SKM-1 treated with dmso at 0.1 percent for 144 hours (cell line): ENCODE results near the gene PNKD.
"Not testable (repeated sequence)": the region's sequence is repeated elsewhere in the genome, so short reads cannot be mapped to it uniquely, and the experiment has no call there.

ENCODE experiments used
- DNase-seq: peaks from one replicate; lab custom pipeline; 2025; ENCODE audit not compliant: unreplicated experiment; lab: John Stamatoyannopoulos, UW

PNKD gene

DNA sequence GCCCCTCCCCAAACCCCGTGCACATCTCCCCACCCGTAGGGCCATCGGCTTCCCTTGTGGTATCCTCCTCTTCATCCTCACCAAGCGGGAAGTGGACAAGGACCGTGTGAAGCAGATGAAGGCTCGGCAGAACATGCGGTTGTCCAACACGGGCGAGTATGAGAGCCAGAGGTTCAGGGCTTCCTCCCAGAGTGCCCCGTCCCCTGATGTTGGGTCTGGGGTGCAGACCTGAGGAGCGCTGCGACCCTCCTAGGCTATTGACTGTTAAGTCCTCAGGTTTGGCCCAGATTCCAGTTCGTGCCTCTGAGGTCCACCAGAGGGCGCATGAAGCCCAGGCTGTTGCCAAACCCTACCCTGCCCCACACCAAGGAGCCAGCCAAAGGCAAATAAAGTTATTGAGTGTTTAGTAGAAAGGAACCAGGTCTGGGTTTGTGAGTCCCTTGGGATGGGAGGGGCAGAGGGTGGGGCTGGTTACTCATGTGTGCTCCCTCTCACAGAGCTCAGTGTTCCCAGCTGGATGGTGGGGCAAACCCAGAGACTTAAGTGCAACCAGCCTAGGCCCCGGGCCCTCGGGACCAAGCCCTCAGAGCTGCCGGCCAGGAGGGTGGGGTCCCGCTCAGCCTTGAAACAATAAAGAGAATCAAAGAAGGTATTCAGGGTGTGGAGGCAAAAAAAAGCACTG is 2.4 kb downstream of the PNKD start:
- DNase-seq: peak; percentile 68

DNA sequence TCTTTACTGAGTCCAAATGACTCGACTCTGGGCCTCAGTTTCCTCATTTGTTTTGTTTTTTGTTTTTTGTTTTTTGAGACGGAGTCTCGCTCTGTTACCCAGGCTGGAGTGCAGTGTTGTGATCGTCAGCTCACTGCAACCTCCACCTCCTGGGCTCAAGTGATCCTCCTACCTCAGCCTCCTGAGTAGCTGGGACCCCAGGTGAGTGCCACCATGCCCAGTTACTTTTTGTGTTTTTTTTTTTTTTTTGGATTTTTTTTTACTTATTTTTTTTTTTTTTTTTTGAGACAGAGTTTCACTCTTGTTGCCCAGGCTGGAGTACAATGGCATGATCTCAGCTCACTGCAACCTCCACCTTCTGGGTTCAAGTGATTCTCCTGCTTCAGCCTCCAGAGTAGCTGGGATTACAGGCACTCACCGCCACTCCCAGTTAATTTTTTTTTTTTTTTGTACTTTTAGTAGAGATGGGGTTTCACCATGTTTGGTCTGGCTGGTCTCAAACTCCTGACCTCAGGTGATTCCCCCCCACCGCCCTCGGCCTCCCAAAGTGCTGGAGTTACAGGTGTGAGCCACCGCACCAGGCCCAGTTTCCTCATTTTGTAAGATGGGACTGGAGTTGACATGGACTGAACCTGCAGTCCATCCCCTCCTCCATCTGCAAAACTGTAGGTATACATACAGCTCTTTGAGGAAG is 3.0 kb downstream of the PNKD start:
- not testable (repeated sequence) for DNase-seq

DNA sequence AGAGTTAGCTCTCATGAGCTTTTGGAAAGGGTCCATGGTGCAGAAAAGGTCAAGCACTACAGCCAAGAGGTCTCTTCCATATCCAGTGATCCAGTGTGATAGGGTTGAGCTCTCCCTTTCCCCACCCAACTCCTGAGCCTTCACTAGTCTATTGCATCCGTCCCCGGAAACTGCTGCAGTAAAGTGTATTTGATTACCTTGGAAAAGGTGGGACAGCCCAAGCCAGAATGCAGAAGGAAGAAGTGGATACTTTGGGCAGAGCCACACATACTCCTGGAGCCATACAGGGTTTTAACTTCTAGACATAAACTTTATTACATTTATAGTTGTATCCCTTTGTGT is 3.6 kb downstream of the PNKD start:
- DNase-seq: no peak

DNA sequence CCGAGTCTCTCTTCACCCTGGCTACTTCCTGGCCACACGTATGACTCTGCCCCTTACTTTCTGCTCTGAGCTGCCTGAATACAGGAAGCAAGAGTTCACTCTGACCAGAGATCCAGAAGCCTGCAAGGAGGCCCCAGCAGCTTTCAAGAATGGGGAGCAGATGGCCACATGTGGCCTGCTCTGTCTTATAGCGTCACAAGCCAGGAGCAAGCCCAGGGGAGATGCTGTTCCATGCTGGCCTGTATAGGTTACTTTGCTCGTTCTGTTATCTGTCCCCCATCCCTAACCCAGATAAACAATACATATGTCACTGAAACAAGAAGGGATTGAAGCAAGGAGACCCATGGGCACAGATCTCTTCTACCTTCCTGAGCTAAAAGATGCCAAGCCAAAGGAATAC is 4.3 kb downstream of the PNKD start:
- no peak for DNase-seq

DNA sequence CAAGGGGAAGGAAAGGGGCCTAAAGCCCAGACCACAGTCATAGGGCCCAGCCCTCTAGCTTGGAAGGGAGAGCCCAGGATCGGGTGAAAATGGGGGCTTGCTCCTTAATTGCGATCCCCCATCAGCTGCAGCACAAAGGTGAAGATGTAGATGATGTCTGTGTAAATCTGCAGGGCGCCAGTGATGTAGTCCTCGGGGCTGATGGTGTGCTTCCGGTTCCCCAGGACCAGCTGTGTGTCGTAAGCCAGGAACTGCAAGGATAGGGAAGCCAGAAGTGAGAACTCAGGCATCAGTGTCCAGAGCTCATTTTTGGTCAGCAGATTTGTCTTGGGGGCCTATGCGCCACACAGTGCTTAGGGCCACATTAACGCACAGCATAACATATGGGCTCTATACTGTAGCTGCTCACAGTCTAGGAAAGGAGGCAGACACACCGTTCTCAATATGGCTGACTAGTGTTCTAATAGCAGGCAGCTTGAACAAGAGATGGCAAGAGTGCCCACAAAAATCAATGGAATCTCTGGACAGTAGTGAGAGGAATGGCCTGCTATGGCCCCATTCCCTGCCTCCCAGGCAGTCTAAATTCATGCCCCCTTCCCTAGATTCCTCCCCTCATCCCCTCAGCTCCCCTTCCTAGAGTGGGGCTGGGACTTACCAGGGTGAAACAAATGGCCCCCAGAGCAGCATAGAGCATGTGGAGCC is 5.2 kb downstream of the PNKD start:
- no peak for DNase-seq

DNA sequence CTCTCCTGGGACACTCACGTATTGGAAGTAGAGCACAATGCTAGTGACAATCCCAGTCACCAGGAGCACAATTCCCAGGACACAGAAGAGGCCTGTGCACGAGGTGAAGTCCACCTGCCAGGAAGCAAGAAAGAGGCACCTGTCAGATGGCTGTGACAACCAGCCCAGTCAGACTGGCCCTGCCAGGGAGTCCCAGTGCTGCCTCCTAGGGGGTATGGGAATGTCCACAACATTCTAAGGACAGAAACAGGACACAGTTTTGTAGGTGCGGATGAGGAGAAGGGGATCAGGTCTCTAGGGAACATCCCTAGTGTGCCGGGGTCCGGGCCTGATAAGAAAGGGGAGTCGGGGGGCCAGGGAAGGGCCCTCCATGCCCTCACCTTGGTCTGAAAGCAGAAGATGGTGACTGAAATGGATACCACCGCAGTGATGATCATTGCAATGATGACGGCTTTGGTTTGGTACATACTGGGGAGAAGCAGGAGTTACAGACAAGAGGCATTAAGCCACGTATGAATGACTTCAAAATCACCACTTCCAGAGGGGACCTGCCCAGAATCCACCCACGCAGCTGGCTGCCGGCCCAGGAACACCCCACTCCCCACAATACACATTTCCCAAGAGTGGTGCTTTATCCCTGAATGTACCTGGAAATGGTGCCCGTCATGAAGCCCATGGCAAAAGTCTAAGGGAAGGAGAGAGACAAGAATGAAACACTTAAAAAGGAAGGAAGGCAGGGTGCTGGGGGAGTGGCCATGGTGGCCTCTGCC is 6.9 kb downstream of the PNKD start:
- no peak for DNase-seq

DNA sequence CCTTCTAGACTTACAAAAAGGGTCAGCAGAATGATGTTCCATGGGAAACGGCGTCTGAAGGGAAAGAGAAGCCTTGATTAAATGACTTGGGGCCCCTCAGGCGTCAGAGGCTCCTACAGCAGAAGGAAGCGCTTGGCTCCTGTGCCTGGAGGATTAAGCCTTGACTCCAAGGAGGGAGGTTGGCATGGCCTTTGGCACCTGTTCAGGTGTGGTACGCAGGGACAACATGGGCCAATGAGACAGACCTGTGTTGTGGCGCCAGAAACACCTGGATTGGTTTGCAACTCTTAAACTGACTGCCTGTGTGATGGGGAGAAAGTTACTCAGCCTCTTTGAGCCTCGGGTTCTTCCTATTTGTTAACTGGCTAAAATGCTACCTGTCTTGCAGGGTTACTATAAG is 7.6 kb downstream of the PNKD start:
- no peak for DNase-seq

DNA sequence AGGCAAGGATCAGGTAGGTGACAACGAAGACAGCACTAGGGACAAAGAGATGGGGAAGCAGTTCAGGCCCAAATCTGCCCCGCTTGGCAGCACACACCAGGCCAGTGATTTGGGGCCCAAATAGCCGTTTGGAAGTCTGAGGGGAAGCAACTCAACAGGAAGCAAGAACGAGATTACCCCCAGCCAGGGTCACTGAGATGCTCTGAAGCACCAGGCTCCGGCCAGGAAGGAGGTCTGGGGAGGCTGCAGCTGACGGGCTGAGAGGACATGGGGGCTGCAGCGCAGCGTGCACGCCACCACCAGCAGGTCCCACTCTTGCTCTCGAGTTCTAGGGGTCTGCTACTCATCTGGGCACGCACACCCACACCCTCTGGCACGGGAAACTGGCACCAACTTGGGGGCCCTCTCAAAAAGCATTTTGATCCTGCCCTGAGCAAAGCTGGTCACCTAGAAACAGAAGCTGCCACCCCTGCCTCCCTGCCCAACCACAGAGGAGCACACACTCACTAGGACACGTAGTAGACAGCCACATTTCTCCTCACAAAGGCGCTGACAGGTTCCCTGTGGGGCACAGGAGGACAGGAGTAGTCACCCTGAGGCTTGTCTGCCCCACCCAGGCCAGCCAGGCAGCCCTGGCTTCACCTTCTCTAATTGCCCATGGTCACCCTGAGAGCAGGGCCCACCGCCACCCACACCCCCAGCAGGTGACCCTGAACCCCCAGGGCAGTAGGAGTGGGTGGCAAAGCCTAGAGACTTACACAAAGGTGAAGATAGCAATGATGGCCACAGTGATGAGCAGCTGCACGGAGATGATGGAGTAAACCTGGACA is 8.4 kb downstream of the PNKD start:
- DNase-seq: no peak

DNA sequence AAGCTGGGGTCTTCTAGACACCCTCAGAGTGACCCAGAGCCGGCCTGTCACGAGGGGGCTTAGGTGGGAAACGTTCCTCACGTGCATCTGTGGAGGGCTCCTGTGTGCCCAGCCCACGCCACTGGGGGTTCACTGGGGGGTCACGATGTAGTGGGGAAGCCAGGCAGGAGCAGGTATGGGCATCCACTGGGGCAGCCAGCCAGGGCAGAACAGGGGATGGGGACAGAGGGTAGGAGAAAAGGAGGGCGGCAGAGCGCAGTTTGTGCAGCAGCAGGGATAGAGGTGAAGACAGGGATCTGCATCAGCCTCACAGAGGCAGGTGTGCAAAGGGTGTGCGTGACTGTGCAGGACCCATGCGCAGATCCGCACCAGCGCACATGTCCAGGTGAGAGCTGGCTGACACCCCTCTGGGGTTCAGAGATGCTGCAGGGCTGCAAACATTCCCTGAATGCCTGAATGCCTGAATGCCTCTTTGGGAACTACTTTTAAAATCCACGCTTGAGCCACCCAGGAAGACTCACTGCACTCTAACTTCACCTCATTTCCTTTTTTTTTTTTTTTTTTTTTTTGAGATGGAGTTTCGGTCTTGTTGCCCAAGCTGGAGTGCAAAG is 10.0 kb downstream of the PNKD start:
- no peak for DNase-seq

DNA sequence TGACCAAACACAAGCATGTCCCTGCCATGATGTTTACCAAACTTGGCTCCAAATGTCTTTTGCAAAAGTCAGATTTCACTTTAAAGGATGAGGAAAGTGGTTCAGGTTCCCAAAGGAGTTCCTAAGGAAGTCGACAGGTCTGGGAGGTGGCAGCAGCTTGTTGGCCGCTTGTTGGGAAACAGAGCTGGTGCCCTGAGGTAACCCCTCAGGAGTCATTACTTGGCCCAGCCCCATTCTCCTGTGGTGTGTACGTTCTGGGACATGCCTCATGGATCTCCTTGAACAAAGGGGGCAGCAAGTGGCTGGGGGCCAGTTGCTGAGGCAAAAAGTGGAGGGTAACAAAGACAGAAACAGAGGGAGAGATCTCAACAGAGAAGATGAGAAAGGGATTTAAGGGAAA is 11.1 kb downstream of the PNKD start:
- DNase-seq: no peak

DNA sequence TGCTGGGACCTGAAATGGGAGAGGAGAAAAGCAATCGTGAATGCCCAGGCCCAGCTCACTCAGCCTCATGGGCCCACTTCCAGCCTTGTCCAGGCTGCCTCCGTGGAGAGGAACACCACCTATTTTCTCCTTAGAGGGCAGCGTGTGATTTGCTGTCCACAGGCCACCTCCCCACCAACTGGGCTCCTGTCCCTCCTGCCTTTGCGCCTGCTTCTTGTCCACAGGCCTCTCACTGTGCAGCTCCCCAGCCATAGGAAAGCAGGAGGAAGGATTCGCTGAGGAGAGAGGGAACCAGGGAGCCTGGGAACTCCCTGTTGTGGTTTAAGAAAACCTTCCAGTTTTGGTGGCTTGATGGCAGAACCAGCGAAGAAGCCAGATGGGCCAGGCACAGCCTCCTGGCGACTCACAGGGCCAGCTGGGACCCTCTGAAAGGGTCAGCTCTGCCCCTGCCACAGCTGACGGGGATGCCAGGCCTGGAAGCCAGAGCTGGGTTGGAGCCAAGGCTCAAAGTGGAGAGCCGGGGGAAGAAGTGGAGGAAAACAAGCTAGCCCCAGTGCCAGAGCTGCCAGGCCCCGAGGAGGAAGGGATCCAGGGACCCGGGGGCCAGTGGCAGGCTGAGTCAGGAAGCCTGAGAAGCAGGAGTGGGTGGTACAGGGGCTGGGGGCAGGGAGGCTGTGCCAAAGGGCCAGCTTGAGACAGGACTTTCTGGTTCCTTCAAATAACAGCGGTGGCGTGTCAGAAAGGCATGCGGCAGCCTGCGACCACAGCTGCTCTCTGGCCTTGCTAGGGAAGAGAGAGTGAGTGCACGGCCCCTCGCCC is 12.1 kb downstream of the PNKD start:
- DNase-seq: no peak

DNA sequence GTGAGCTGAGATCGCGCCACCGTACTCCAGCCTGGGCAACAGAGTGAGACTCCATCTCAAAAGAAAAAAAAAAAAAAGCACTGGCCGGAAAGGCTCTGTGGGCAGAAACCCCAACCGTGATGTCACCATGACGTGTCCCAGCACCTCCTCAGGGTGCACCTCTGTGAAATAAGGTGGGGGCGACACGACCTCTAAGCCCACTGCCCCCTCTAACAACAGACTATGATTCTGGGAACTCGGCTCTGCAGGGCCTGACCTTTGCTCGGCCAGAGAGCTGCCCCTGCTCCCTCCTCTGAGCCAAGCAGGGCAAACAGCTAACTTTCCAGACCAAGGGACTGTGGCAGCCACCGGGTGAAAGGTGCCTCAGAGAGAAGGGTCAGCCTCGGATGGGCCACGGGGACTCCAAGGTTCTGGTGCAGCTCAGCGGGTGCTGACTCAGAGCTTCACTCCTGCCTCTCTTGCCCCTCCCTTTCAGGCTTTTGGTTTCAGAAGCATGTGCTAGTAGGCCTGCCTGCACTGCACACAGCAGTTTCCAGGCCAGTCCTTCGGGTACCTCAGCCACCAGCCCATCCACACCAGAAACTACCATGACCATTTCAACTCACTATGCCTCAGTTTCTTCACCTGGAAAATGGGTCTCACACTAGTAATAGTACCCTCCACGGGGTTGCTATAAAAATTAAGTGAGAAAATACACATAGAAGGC is 13.9 kb downstream of the PNKD start:
- DNase-seq: no peak

DNA sequence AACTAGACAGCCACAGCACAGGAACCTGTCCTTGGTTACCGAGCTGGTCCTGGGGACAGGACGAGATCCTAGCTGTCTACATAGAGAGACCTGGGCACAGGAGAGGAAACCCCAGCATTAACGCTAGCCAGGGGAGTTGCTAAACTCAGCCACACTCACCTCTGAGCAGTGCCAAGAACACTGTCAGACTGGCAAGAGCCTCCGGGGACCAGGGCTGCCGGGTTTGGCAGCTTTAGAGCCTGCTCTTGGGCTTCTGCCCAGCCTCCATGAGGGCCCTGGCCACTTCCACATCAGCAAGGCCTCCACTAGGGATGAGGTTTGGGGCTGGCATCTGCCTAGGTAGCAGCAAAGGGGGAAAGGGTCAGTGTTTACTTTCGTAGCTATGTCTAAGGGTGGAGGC is 15.3 kb downstream of the PNKD start:
- DNase-seq: no peak

DNA sequence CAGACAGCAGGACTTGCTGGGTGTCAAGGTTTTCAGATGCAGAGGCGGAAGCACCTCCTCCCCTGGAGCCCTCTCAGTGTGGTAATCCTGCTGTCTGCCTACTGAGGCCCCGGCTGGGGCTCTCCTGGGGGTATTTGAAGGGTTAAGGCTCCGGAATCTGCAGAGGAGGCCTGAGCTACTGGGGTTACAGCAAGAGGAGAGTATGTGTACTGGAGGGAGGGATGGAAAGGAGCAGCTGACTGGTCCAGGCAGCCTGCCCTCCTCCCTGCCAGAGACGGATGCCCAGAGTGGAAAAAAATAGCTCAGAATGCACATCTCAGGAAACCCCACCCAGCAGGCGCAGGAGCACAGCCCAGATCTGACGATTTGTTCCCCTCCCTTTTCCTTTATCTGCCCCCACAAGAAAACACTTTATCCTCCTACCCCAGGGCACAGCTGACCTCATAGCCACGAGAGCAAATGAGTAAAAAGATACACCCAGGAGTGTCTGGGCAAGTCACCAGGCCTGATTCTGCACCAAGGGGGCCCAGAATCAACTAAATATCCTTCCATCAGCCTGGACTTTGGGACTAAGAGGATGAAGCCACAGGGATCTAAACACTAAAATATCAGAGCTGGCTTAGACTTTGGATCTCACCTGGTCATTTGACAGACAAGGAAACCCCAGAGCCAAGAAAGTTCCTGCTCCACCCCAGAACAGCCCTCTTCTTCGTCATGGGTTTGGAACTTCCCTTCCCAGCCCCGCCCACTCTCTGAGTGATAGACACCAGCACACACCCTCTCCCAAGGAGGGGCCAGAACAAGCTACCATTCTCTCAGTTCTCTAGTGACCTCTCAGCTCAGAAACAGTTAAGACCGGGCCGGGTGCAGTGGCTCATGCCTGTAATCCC is 16.5 kb downstream of the PNKD start:
- DNase-seq: peak; percentile 74

DNA sequence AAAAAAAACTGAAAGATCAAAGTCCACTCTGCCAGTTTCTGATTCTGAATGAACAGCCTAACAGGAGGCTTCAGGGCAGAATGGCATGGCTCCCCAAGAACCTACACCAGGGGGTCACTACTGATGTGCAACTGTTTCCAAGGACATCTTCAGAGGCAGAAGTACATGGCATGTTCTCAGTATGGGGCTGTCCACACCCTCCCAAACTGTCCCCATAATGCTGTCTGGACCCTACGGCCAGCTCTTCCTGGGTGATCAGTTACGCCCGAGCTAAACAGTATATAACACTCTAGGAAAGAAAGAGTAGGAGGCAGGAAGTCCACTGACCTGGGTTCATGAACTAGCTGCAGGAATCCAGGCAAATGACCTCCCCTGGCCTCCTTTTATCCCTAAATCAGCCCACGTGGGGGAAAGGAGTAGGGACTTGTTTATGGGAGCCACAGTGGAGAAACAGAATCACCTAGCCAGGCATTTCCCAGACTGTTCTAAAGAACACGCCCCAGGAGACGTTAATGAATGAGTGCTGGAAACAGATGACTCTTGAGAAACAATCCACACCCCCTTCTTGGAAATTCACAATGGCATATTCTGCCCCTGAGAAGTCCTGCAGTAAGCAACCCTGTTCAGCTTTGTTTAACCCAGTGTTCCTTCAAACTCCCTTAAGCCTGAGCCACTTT is 19.5 kb downstream of the PNKD start:
- DNase-seq: no peak

DNA sequence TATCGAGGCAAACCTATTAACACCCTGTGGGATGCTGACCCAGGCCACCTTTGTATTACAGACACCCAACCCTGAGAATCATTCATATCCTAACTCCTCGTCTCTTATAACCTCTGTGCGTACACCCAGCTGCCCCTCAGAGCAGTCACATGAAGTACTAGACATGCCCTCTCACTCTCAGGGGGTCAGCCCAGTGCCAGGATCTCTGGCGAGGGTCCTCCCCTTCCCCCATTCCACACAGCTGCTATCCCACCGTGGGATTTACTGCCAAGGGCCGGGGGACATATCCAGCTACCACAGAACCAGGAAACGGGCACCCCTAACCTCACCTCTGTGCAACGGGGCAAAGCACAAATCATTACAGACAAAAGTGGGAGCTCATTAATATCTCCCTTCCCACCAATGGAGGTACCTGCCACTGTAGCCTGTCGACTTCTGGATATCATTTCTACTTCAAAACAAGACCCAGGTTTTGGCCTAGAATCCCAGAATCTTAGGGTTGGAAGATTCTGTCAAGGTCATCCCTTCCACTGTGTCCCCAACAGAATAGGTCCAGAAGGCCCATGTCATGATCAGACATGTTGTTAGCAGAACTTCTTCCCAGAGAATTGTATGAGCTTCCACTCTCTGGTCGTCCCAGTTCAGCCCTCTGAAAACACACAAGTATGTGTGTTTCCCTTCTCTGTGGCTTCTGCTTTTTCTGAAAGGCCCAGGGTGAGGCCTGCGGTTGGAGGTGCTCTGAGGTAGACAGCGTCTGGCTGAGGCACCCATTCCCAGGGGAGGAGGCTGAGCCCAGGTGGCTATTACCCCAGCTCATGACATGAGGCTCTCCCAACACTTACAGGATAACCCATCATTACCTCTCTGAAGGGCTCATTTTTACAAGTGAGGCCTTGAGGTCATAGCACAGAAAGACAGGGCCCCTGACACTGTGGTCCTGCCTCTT is 20.3 kb downstream of the PNKD start:
- DNase-seq: peak; percentile 69
